ENCODE measurements around the gene ASRGL1. TPM values are rescaled to one million over a fixed set of nuclear protein-coding genes. Genes with fewer than 3 reads are reported as not detected.

The ASRGL1 gene
- polyA plus RNA-seq, 1 experiment, result 0.58 TPM

DNA sequence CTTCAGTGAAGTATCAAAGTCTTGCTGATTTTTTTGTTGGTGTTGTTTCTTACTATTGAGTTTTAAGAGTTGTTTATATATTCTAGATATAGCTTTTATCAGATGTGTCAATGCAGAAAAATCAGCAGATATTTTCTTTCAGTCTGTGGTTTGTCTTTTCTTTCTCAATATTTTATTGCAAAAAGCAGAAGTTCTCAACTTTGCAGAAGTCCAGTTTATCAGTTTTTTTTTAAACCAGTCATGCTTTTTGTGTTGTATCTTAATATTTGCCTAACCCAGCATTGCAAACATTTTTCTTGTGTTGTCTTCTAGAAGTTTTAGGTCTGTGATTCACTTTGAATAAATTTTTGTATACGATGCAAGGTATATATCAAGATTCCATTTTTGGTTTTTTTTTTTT lies 7.0 kb downstream of the ASRGL1 start:
- POLR2A ChIA-PET, result no interaction called here
- no peak for DNase-seq (ENCODE audit: low read depth)
- Histone ChIP-seq H3K4me3 (ENCODE audit: low read depth, low read length) (no peak overlapping the region), H3K27me3 (ENCODE audit: control insufficient read depth, insufficient read depth, low read length) (no peaks in the 10 kb centered on the region), H3K36me3 (ENCODE audit: control insufficient read depth, insufficient read depth, low read length) (no peaks in the 10 kb centered on the region)
- TF ChIP-seq, protein P1, sequence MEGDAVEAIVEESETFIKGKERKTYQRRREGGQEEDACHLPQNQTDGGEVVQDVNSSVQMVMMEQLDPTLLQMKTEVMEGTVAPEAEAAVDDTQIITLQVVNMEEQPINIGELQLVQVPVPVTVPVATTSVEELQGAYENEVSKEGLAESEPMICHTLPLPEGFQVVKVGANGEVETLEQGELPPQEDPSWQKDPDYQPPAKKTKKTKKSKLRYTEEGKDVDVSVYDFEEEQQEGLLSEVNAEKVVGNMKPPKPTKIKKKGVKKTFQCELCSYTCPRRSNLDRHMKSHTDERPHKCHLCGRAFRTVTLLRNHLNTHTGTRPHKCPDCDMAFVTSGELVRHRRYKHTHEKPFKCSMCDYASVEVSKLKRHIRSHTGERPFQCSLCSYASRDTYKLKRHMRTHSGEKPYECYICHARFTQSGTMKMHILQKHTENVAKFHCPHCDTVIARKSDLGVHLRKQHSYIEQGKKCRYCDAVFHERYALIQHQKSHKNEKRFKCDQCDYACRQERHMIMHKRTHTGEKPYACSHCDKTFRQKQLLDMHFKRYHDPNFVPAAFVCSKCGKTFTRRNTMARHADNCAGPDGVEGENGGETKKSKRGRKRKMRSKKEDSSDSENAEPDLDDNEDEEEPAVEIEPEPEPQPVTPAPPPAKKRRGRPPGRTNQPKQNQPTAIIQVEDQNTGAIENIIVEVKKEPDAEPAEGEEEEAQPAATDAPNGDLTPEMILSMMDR (IDR thresholded peaks at IDR 0.05; ENCODE audit: insufficient read depth, low read depth, low read length), result no peak
- CTCF ChIA-PET, result no interaction called here

DNA sequence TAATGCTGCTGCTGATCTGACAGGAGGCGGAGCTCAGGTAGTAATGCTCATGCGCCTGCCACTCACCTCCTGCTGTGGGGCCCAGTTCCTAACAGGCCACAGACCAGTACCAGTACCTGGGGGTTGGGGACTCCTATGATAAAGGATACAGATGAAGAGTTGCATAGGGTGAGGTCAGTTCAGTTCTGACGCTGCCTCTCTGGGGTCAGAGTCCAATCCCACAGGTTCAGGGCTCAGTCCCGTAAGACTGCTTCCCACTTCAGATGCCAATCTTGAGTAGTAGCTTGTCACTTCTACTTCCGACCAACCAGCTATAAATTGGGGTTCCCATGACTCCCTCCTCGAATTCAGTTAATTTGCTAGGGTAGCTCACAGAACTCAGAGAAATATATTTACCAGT lies 8.6 kb downstream of the ASRGL1 start:
- ChIA-PET CTCF (interaction anchor here (1.7 kb wide), 1 partner anchor 32 kb away, joined by 6 read pairs; no protein-coding TSS in a partner anchor), POLR2A (no interaction called here)
- TF ChIP-seq, protein P1 (IDR thresholded peaks at IDR 0.05; ENCODE audit: insufficient read depth, low read depth, low read length), result no peak

DNA sequence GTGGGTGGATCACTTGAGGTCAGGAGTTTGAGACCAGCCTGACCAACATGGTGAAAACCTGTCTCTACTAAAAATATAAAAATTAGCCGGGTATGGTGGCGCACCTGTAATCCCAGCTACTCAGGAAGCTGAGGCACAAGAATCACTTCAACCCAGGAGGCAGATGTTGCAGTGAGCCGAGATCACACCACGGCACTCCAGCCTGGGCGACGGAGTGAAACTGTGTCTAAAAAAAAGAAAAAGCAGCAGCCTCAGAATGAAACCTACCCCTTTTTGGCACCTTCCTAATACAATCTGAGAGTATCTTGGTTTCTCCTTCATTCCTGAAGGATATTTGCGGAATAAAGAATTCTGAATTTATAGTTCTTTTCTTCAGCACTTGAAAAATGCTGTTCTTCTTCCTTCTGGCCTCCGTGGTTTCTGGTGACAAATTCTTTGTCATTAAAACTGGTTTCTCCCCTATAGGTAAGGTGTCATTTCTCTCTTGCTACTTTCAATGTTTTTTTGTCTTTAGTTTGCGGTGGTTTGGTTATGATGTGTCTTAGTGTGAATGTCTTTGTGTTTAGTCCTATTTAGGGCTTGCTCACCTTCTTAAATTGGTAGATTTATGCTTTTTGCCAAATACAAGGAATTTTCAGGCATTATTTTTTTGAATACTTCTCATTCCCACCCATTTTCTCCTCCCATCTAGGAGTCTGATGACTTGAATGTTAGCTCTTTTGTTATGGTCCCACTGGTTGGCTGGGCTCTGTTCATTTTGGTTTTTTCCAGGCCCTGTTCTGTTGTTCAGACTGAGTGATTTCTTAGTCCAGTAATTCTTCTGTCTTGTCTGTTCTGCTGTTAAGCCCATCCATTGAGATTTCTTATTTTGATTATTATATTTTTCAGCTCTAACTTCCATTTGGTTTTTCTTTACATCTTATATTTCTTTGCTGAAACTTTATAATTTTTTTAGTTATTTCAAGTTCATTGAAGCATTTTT lies 15.4 kb downstream of the ASRGL1 start:
- TF ChIP-seq, protein P1 (IDR thresholded peaks at IDR 0.05; ENCODE audit: insufficient read depth, low read depth, low read length), result no peak
- ChIA-PET POLR2A (no interaction called here), CTCF (interaction anchor here (0.6 to 2.1 kb wide), 4 partner anchors 12 to 1685 kb away, joined by 3 to 10 read pairs (median 4); no protein-coding TSS in a partner anchor)

More for the DNA sequence above, 8.6 kb downstream of the ASRGL1 start:
- DNase-seq (ENCODE audit: low read depth), result no peak
- no peaks in the 10 kb centered on the region for H3K36me3 ChIP-seq (ENCODE audit: control insufficient read depth, insufficient read depth, low read length)
- H3K27me3 ChIP-seq (ENCODE audit: control insufficient read depth, insufficient read depth, low read length), result no peaks in the 10 kb centered on the region
- H3K4me3 ChIP-seq (ENCODE audit: low read depth, low read length), result no peak overlapping the region

DNA sequence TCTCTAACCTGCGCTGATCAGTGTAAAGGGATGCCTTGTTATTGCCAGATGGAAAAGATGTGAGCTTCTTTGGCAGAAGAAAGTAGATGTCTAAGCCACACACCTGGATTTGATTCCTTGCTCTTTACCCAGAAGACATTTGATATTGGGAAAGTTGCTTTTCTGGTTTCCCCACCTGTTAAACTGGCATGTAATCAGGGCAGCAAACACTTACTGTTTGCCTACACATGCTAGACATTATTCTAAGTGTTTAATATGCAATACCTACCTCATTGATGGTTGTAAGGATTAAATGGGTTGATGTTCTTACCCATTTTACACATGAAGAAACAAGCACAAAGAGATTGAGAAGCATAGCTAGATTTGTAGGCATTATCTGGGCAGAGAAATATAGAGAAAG lies 16.6 kb downstream of the ASRGL1 start:
- Histone ChIP-seq H3K27me3 (ENCODE audit: control insufficient read depth, insufficient read depth, low read length) (no peaks in the 10 kb centered on the region), H3K4me3 (ENCODE audit: low read depth, low read length) (no peak overlapping the region), H3K36me3 (ENCODE audit: control insufficient read depth, insufficient read depth, low read length) (no peaks in the 10 kb centered on the region)
- TF ChIP-seq, protein P1 (IDR thresholded peaks at IDR 0.05; ENCODE audit: insufficient read depth, low read depth, low read length), result no peak
- no peak for DNase-seq (ENCODE audit: low read depth)
- POLR2A ChIA-PET, result no interaction called here
- CTCF ChIA-PET, result interaction anchor here (2.1 kb wide), 1 partner anchor 14 kb away, joined by 10 read pairs; no protein-coding TSS in a partner anchor

More for the DNA sequence above, 15.4 kb downstream of the ASRGL1 start:
- no peak overlapping the region for H3K4me3 ChIP-seq (ENCODE audit: low read depth, low read length)
- no peaks in the 10 kb centered on the region for H3K27me3 ChIP-seq (ENCODE audit: control insufficient read depth, insufficient read depth, low read length)
- no peaks in the 10 kb centered on the region for H3K36me3 ChIP-seq (ENCODE audit: control insufficient read depth, insufficient read depth, low read length)
- DNase-seq (ENCODE audit: low read depth), result no peak

DNA sequence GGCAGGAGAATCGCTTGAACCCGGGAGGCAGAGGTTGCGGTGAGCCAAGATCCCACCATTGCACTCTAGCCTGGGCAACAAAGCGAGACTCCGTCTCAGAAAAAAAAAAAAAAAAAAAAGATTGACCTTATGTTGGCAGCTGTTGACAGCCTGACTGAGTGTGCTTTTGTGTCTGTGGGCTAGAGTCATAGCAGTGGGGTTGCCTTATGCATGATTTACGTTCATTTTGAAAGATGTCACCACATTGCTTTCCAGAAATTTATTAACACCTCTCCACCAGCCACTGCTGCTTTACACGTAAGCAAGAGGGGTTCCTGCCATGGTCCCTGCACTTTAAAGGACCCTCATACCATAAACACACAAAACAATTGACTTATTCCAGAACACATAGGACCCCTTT lies 21.0 kb downstream of the ASRGL1 start:
- TF ChIP-seq, protein P1 (IDR thresholded peaks at IDR 0.05; ENCODE audit: insufficient read depth, low read depth, low read length), result no peak
- ChIA-PET CTCF (no interaction called here), POLR2A (no interaction called here)
- DNase-seq (ENCODE audit: low read depth), result no peak
- H3K4me3 ChIP-seq (ENCODE audit: low read depth, low read length), result no peak overlapping the region
- H3K27me3 ChIP-seq (ENCODE audit: control insufficient read depth, insufficient read depth, low read length), result no peaks in the 10 kb centered on the region
- H3K36me3 ChIP-seq (ENCODE audit: control insufficient read depth, insufficient read depth, low read length), result no peaks in the 10 kb centered on the region

Data from BJ (cell line).